Activated naive CD8-positive, alpha-beta T cell (primary cell): ENCODE data around the gene RAB40B.
A peak's percentile ranks its signal among the peaks of the same experiment; 100 is the strongest.

ENCODE experiments used
- H3K27ac Mint-ChIP-seq: one replicate; pipeline ENCODE4 v1.8.0; 2021; ENCODE audit warnings: mixed read lengths
- H3K27me3 Mint-ChIP-seq: one replicate; pipeline ENCODE4 v1.8.0; 2021; ENCODE audit warnings: mixed read lengths
- H3K36me3 Mint-ChIP-seq: one replicate; pipeline ENCODE4 v1.8.0; 2021; ENCODE audit warnings: mixed read lengths
- H3K4me1 Mint-ChIP-seq: one replicate; pipeline ENCODE4 v1.8.0; 2021; ENCODE audit warnings: low read depth, mixed read lengths
- H3K4me3 Mint-ChIP-seq: one replicate; pipeline ENCODE4 v1.8.0; 2021; ENCODE audit warnings: mild to moderate bottlenecking, mixed read lengths
- H3K9me3 Mint-ChIP-seq: one replicate; pipeline ENCODE4 v1.8.0; 2021; ENCODE audit warnings: low read depth, mixed read lengths

RAB40B gene

GRCh38 chr17:82723169-82723807, 24.8 kb upstream of the RAB40B start:
- H3K27ac Mint-ChIP-seq = no peak overlapping the region
- H3K4me3 Mint-ChIP-seq = no peak overlapping the region
- no peaks in the 10 kb centered on the region for H3K27me3 Mint-ChIP-seq
- H3K36me3 Mint-ChIP-seq = no peaks in the 10 kb centered on the region
- peaks cover 5% of the 10 kb centered on the region for H3K4me1 Mint-ChIP-seq
- H3K9me3 Mint-ChIP-seq = no peaks in the 10 kb centered on the region

GRCh38 chr17:82722341-82723013, 24.0 kb upstream of the RAB40B start:
- H3K27ac Mint-ChIP-seq = no peak overlapping the region
- no peaks in the 10 kb centered on the region for H3K36me3 Mint-ChIP-seq

GRCh38 chr17:82720204-82720603, 21.7 kb upstream of the RAB40B start:
- Mint-ChIP-seq H3K27ac (no peak overlapping the region), H3K36me3 (no peaks in the 10 kb centered on the region), H3K27me3 (no peaks in the 10 kb centered on the region), H3K9me3 (no peaks in the 10 kb centered on the region), H3K4me3 (no peak overlapping the region), H3K4me1 (peaks cover 18% of the 10 kb centered on the region)

More at GRCh38 chr17:82722341-82723013, 24.0 kb upstream of the RAB40B start:
- H3K27me3 Mint-ChIP-seq = no peaks in the 10 kb centered on the region
- H3K9me3 Mint-ChIP-seq = no peaks in the 10 kb centered on the region
- H3K4me3 Mint-ChIP-seq = no peak overlapping the region
- peaks cover 13% of the 10 kb centered on the region for H3K4me1 Mint-ChIP-seq

GRCh38 chr17:82718986-82719685, 20.6 kb upstream of the RAB40B start:
- no peaks in the 10 kb centered on the region for H3K9me3 Mint-ChIP-seq

GRCh38 chr17:82716203-82717010, 17.9 kb upstream of the RAB40B start, which contains the start of gene FN3KRP:
Gene FN3KRP, plus strand, starts transcription at chr17:82716706. Its CDS starts 50 bp downstream, at chr17:82716756.
- Mint-ChIP-seq H3K9me3 (no peaks in the 10 kb centered on the region), H3K27me3 (no peaks in the 10 kb centered on the region), H3K4me1 (peaks cover 18% of the 10 kb centered on the region), H3K27ac (peak within 1 kb of the TSS; percentile 87), H3K4me3 (peak within 1 kb of the TSS; percentile 94), H3K36me3 (no peaks in the 10 kb centered on the region)

More at GRCh38 chr17:82718986-82719685, 20.6 kb upstream of the RAB40B start:
- Mint-ChIP-seq H3K4me1 (peaks cover 18% of the 10 kb centered on the region), H3K27me3 (no peaks in the 10 kb centered on the region), H3K36me3 (no peaks in the 10 kb centered on the region), H3K4me3 (peak overlapping the region; percentile 46), H3K27ac (no peak overlapping the region)

GRCh38 chr17:82713071-82713723, 14.7 kb upstream of the RAB40B start:
- Mint-ChIP-seq H3K27me3 (no peaks in the 10 kb centered on the region), H3K4me1 (peaks cover 13% of the 10 kb centered on the region), H3K9me3 (no peaks in the 10 kb centered on the region), H3K36me3 (no peaks in the 10 kb centered on the region), H3K27ac (no peak overlapping the region), H3K4me3 (no peak overlapping the region)

GRCh38 chr17:82710499-82711232, 12.2 kb upstream of the RAB40B start:
- H3K4me3 Mint-ChIP-seq = no peak overlapping the region

GRCh38 chr17:82709676-82710498, 11.4 kb upstream of the RAB40B start:
- Mint-ChIP-seq H3K4me3 (no peak overlapping the region), H3K4me1 (no peaks in the 10 kb centered on the region), H3K27me3 (no peaks in the 10 kb centered on the region), H3K27ac (no peak overlapping the region), H3K36me3 (no peaks in the 10 kb centered on the region), H3K9me3 (no peaks in the 10 kb centered on the region)

More at GRCh38 chr17:82710499-82711232, 12.2 kb upstream of the RAB40B start:
- no peak overlapping the region for H3K27ac Mint-ChIP-seq
- no peaks in the 10 kb centered on the region for H3K27me3 Mint-ChIP-seq
- H3K36me3 Mint-ChIP-seq = no peaks in the 10 kb centered on the region
- H3K4me1 Mint-ChIP-seq = peaks cover 1% of the 10 kb centered on the region
- H3K9me3 Mint-ChIP-seq = no peaks in the 10 kb centered on the region

GRCh38 chr17:82709024-82709675, 10.7 kb upstream of the RAB40B start:
- Mint-ChIP-seq H3K9me3 (no peaks in the 10 kb centered on the region), H3K4me1 (no peaks in the 10 kb centered on the region), H3K27ac (no peak overlapping the region), H3K36me3 (no peaks in the 10 kb centered on the region), H3K4me3 (no peak overlapping the region), H3K27me3 (no peaks in the 10 kb centered on the region)

- Mint-ChIP-seq H3K36me3 (no peaks in the 10 kb centered on the region), H3K27me3 (no peaks in the 10 kb centered on the region), H3K9me3 (no peaks in the 10 kb centered on the region), H3K4me1 (peaks cover 1% of the 10 kb centered on the region), H3K4me3 (no peak overlapping the region), H3K27ac (no peak overlapping the region)
Observed at GRCh38 chr17:82705756-82706155, 7.3 kb upstream of the RAB40B start.

- no peak overlapping the region for H3K27ac Mint-ChIP-seq
- no peaks in the 10 kb centered on the region for H3K36me3 Mint-ChIP-seq
- H3K4me3 Mint-ChIP-seq = no peak overlapping the region
- H3K9me3 Mint-ChIP-seq = no peaks in the 10 kb centered on the region
- peaks cover 1% of the 10 kb centered on the region for H3K4me1 Mint-ChIP-seq
- H3K27me3 Mint-ChIP-seq = no peaks in the 10 kb centered on the region
Observed at GRCh38 chr17:82704886-82705285, 6.4 kb upstream of the RAB40B start.

- Mint-ChIP-seq H3K4me3 (no peak overlapping the region), H3K27me3 (no peaks in the 10 kb centered on the region), H3K9me3 (no peaks in the 10 kb centered on the region), H3K27ac (no peak overlapping the region), H3K4me1 (peaks cover 4% of the 10 kb centered on the region), H3K36me3 (no peaks in the 10 kb centered on the region)
Observed at GRCh38 chr17:82703935-82704865, 5.7 kb upstream of the RAB40B start.
